HCT116 (cell line): ENCODE measurements around the gene TBC1D4. TPM values are rescaled to one million over a fixed set of nuclear protein-coding genes. Genes with fewer than 3 reads are reported as not detected.

Source experiments
- ATAC-seq: fragments of 200-7000 bp; cut with Tn5 transposase; 2 replicates; pipeline ENCODE4 v1.9.1; 2020; ENCODE audit warnings: mild to moderate bottlenecking, moderate library complexity
- BruUV-seq: library from RNA; stranded (reverse); fragments of 400-500 nt; replicated peaks from 2 replicates; lab custom pipeline; 2021; lab: Mats Ljungman, UMichigan
- CTCF ChIA-PET: fragments of 300-600 bp; sonication (Branson Sonifier 250); formaldehyde crosslinking; loops from one replicate; lab custom pipeline; 2021; ENCODE audit warnings: antibody characterized with exemption; lab: Charles Lee
- POLR2A ChIA-PET: fragments of 300-600, 350-600 bp; sonication (Branson Sonifier 250); formaldehyde crosslinking; loops from one replicate; lab custom pipeline; 2021; ENCODE audit warnings: antibody characterized with exemption; lab: Charles Lee
- RAD21 ChIA-PET, 2 experiments: fragments of 300-600 bp; sonication (Branson Sonifier 250); formaldehyde crosslinking; loops; one replicate each; lab custom pipeline; 2023; ENCODE audit warnings: low total read pairs in 2 of 2; ENCODE audit not compliant: uncharacterized antibody in 2 of 2, unreplicated experiment in 2 of 2, low non-redundant PET in 1 of 2; lab: Charles Lee
- DNase-seq: peaks from one replicate; pipeline ENCODE4 v3.0.0-alpha.2; 2010; ENCODE audit warnings: low read depth, low spot score
- H2AFZ ChIP-seq: fragments of 200-600 bp; shearing (Covaris generic), sonication (generic); 2 replicates; pipeline ENCODE4 v1.6.1; 2017; ENCODE audit warnings: low read depth, mixed run types, mixed read lengths, antibody characterized with exemption, low read length; ENCODE audit not compliant: poor library complexity, severe bottlenecking
- H3K27ac ChIP-seq: 2 replicates; pipeline ENCODE4 v1.5.1; 2012; ENCODE audit warnings: low read depth, low read length
- H3K27me3 ChIP-seq: fragments of 200-600 bp; sonication (generic); 2 replicates; pipeline ENCODE4 v1.6.1; 2016; ENCODE audit warnings: mixed run types, low read length, mixed read lengths; ENCODE audit not compliant: insufficient read depth
- H3K36me3 ChIP-seq, 2 experiments: fragments of 200-500 bp in 1 of 2; fragments of 200-600 bp in 1 of 2; sonication (Bioruptor generic) in 1 of 2; sonication (generic) in 1 of 2; 2 replicates each; pipeline versions ENCODE4 v1.5.1 to v1.6.1; 2014 to 2016; ENCODE audit warnings: low read length in 2 of 2, inconsistent platforms in 1 of 2, mixed read lengths in 1 of 2, mixed run types in 1 of 2; ENCODE audit not compliant: insufficient read depth in 2 of 2, control insufficient read depth in 1 of 2
- H3K4me1 ChIP-seq, 2 experiments: fragments of 200-600 bp in 1 of 2; sonication (generic) in 1 of 2; 2 replicates each; pipeline versions ENCODE4 v1.5.1 to v1.6.1; 2012 to 2017; ENCODE audit warnings: low read length in 2 of 2, inconsistent platforms in 1 of 2, mild to moderate bottlenecking in 1 of 2, mixed read lengths in 1 of 2, mixed run types in 1 of 2, moderate library complexity in 1 of 2; ENCODE audit not compliant: insufficient read depth in 2 of 2, control insufficient read depth in 1 of 2
- H3K4me2 ChIP-seq: fragments of 200-600 bp; sonication (generic); 2 replicates; pipeline ENCODE4 v1.6.1; 2017; ENCODE audit warnings: mixed run types, low read length, mixed read lengths
- H3K4me3 ChIP-seq, 2 experiments: fragments of 200-600 bp in 1 of 2; sonication (generic) in 1 of 2; replicated peaks in 1 of 2; 2 replicates each; pipeline ENCODE4 v1.5.1; 2011 to 2016; ENCODE audit warnings: low read length in 2 of 2, control low read depth in 1 of 2, low read depth in 1 of 2, mild to moderate bottlenecking in 1 of 2, mixed read lengths in 1 of 2, mixed run types in 1 of 2
- H3K79me2 ChIP-seq: fragments of 200-600 bp; sonication (generic); 2 replicates; pipeline ENCODE4 v1.6.1; 2017; ENCODE audit warnings: mild to moderate bottlenecking, mixed run types, low read length, moderate library complexity, mixed read lengths; ENCODE audit not compliant: insufficient read depth
- H3K9ac ChIP-seq: fragments of 200-600 bp; sonication (generic); 2 replicates; pipeline ENCODE4 v1.6.1; 2016; ENCODE audit warnings: low read length, mixed read lengths
- H3K9me2 ChIP-seq: fragments of 200-600 bp; sonication (generic), shearing (Covaris generic); 2 replicates; pipeline ENCODE4 v1.6.1; 2017; ENCODE audit warnings: mixed run types, mild to moderate bottlenecking, moderate library complexity; ENCODE audit not compliant: insufficient read depth
- H3K9me3 ChIP-seq, 2 experiments: fragments of 200-500 bp in 1 of 2; fragments of 200-600 bp in 1 of 2; sonication (Bioruptor generic) in 1 of 2; sonication (generic) in 1 of 2; 2 replicates each; pipeline ENCODE4 v1.6.1; 2014 to 2017; ENCODE audit warnings: low read length in 2 of 2, mixed read lengths in 2 of 2, inconsistent platforms in 1 of 2, low read depth in 1 of 2, mild to moderate bottlenecking in 1 of 2, mixed run types in 1 of 2, moderate library complexity in 1 of 2; ENCODE audit not compliant: control insufficient read depth in 1 of 2, insufficient read depth in 1 of 2
- H4K20me1 ChIP-seq: fragments of 200-600 bp; sonication (generic), shearing (Covaris generic); 2 replicates; pipeline ENCODE4 v1.6.1; 2017; ENCODE audit warnings: mixed run types, mild to moderate bottlenecking, moderate library complexity; ENCODE audit not compliant: insufficient read depth
- CBX3 ChIP-seq: IDR thresholded peaks from 2 replicates; pipeline ENCODE4 v1.6.1; 2012; ENCODE audit warnings: low read depth
- EGR1 ChIP-seq: IDR thresholded peaks from 2 replicates; pipeline ENCODE4 v1.6.1; 2012; ENCODE audit warnings: low read depth
- ELF1 ChIP-seq: IDR thresholded peaks from 2 replicates; pipeline ENCODE4 v1.6.1; 2012; ENCODE audit warnings: low read depth, borderline replicate concordance
- EZH2phosphoT487 ChIP-seq: fragments of 200-600 bp; IDR thresholded peaks from 2 replicates; pipeline ENCODE4 v1.6.1; 2018; ENCODE audit warnings: antibody characterized with exemption, borderline replicate concordance
- JUND ChIP-seq: IDR thresholded peaks from 2 replicates; pipeline ENCODE4 v1.6.1; 2012
- POLR2A ChIP-seq: IDR thresholded peaks from 2 replicates; pipeline ENCODE4 v1.7.0; 2011; ENCODE audit warnings: borderline replicate concordance; ENCODE audit not compliant: insufficient read depth, insufficient read length; ENCODE audit errors: extremely low read depth
- POLR2AphosphoS5 ChIP-seq: IDR thresholded peaks from 2 replicates; pipeline ENCODE4 v1.6.1; 2011; ENCODE audit warnings: mild to moderate bottlenecking, low read depth, low read length, moderate library complexity
- RAD21 ChIP-seq: IDR thresholded peaks from 2 replicates; pipeline ENCODE4 v1.6.1; 2012; ENCODE audit warnings: low read depth, mild to moderate bottlenecking
- SIN3A ChIP-seq: IDR thresholded peaks from 2 replicates; pipeline ENCODE4 v1.6.1; 2012; ENCODE audit warnings: low read depth
- SRF ChIP-seq: IDR thresholded peaks from 2 replicates; pipeline ENCODE4 v1.6.1; 2012; ENCODE audit warnings: low read depth
- TCF7L2 ChIP-seq: IDR thresholded peaks from 2 replicates; pipeline ENCODE4 v1.7.0; 2011; ENCODE audit warnings: borderline replicate concordance, inconsistent platforms; ENCODE audit not compliant: insufficient read depth, insufficient read length; ENCODE audit errors: extremely low read depth
- YY1 ChIP-seq: IDR thresholded peaks from 2 replicates; pipeline ENCODE4 v1.6.1; 2011; ENCODE audit warnings: low read length, low read depth, moderate library complexity, mild to moderate bottlenecking; ENCODE audit not compliant: insufficient replicate concordance; ENCODE audit errors: extremely low read depth
- ZBTB33 ChIP-seq: IDR thresholded peaks from 2 replicates; pipeline ENCODE4 v1.6.1; 2011; ENCODE audit warnings: mild to moderate bottlenecking, low read length, moderate library complexity; ENCODE audit not compliant: insufficient replicate concordance; ENCODE audit errors: extremely low read depth
- ZFX ChIP-seq: fragments of 450-650 bp; IDR thresholded peaks from 2 replicates; pipeline ENCODE4 v1.6.1; 2017
- ZNF274 ChIP-seq: fragments of 200-500 bp; sonication (Bioruptor generic); IDR thresholded peaks from 2 replicates; pipeline ENCODE4 v1.6.1; 2014; ENCODE audit warnings: mild to moderate bottlenecking, low read depth, low read length, inconsistent platforms
- intact Hi-C: fragments of 100-400 bp; cut with micrococcal nuclease; formaldehyde crosslinking; loops from 2 replicates; pipeline ENCODE4 v1.10.0; 2022
- total RNA-seq: library from RNA; stranded (reverse); gene quantifications from one replicate; pipeline ENCODE4 v1.2.1, GENCODE V29; 2021; ENCODE audit not compliant: unreplicated experiment

Gene TBC1D4
- total RNA-seq, 1 experiment from 2014 or later: 24.6 TPM

- H3K27ac ChIP-seq: no peak overlapping the region
Measured at GRCh38 chr13:75468602-75469001, 13.4 kb downstream of the TBC1D4 start.

GRCh38 chr13:75468098-75468497 lies 13.9 kb downstream of the TBC1D4 start:
- H3K9me3 ChIP-seq: no peaks in the 10 kb centered on the region
- POLR2A ChIA-PET: no interaction called here
- RAD21 ChIA-PET: no interaction called here
- DNase-seq (no peak), ATAC-seq (no peak)
- peaks cover 71% of the 10 kb centered on the region for H3K79me2 ChIP-seq
- H3K9me2 ChIP-seq: no peaks in the 10 kb centered on the region
- intact Hi-C loops: no loop called here
- H3K4me3 ChIP-seq: no peak overlapping the region
- H3K27me3 ChIP-seq: no peaks in the 10 kb centered on the region
- no peaks in the 10 kb centered on the region for H3K36me3 ChIP-seq
- H3K4me2 ChIP-seq: no peak overlapping the region
- no peak overlapping the region for H2AFZ ChIP-seq
- H3K9ac ChIP-seq: no peak overlapping the region
- no peak overlapping the region for H3K27ac ChIP-seq
- 0 out of 4 replicates have a peak, but pooled peaks cover 0 to 3% of the 10 kb centered on the region in 2 experiments for H3K4me1 ChIP-seq
- no TSS peak for BruUV-seq
- CTCF ChIA-PET: interaction anchor here (1.2 to 2.7 kb wide), 2 partner anchors 14 to 15 kb away, joined by 5 to 13 read pairs; partner anchors contain the start of gene TBC1D4
- no peaks in the 10 kb centered on the region for H4K20me1 ChIP-seq
- TF ChIP-seq ZFX (no peak), SIN3A (no peak), RAD21 (no peak), ZBTB33 (no peak), ZNF274 (no peak), TCF7L2 (no peak), SRF (no peak), POLR2A (no peak), ELF1 (no peak), EGR1 (no peak), POLR2AphosphoS5 (no peak), CBX3 (no peak), EZH2phosphoT487 (no peak), YY1 (no peak)

More at GRCh38 chr13:75468602-75469001, 13.4 kb downstream of the TBC1D4 start:
- Histone ChIP-seq H3K9me3 (no peaks in the 10 kb centered on the region), H3K4me2 (no peak overlapping the region), H3K27me3 (no peaks in the 10 kb centered on the region), H3K36me3 (no peaks in the 10 kb centered on the region), H3K4me3 (no peak overlapping the region), H2AFZ (no peak overlapping the region), H3K9ac (no peak overlapping the region), H3K4me1 (0 out of 4 replicates have a peak, but pooled peaks cover 0 to 3% of the 10 kb centered on the region in 2 experiments), H3K79me2 (peaks cover 70% of the 10 kb centered on the region), H3K9me2 (no peaks in the 10 kb centered on the region), H4K20me1 (no peaks in the 10 kb centered on the region)
- TF ChIP-seq YY1 (no peak), TCF7L2 (no peak), POLR2AphosphoS5 (no peak), ELF1 (no peak), JUND (no peak)
- CTCF ChIA-PET: interaction anchor here (2.7 kb wide), 1 partner anchor 14 kb away, joined by 13 read pairs; the partner anchor contains the start of gene TBC1D4
- ATAC-seq: no peak
- no TSS peak for BruUV-seq
- intact Hi-C loops: no loop called here
- DNase-seq: no peak
- RAD21 ChIA-PET: no interaction called here
- POLR2A ChIA-PET: no interaction called here
